Erythroblast (primary cell): ENCODE results near the gene LRMDA.

Experiments
- GATA1 ChIP-seq: IDR thresholded peaks from 2 replicates; pipeline ENCODE4 v1.6.1; 2011; ENCODE audit warnings: low read depth, mild to moderate bottlenecking, control low read depth, low read length, moderate library complexity
- POLR2A ChIP-seq: IDR thresholded peaks from 2 replicates; pipeline ENCODE4 v1.6.1; 2011; ENCODE audit warnings: mild to moderate bottlenecking, low read length

DNA sequence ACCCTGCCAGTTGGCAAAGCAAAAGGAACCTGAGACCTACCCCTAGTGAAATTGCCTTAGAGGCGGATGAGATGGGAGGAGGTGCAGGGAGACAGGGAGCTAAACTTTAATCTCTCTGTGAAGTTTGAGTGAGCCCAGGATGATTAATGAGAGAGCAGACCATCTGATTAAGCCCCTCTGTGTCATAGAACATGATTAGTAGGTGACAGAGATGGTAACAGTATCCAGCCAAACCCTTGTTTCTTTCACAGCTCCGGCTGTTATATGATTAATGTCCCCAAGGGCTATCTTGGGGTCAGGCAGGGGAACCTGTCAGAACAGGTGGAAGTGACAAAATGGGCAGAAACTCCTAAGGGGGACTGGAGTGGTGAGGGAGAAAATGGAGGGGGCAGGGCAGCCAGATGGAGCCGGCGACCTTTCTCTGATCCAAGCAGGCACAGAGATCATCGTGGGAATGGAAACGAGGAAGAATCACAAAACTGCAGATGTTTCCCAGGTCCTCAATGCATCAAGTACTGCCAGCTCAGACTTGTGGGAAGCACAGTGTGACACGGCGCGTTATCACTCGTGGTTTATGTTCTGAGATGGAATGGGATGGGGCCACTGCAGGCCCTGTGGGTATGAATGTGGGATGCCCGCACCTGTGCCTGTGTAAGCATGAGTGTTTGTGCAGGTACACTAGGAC is 684.2 kb downstream of the LRMDA start:
- TF ChIP-seq POLR2A (no peak), GATA1 (no peak)
